ENCODE results near the gene AKAP7. TPM values are rescaled to one million over a fixed set of nuclear protein-coding genes. Genes with fewer than 3 reads are reported as not detected.

The AKAP7 gene
- total RNA-seq, 1 experiment from 2014 or later: 3.1 TPM

GRCh38 chr6:131107151-131107550 is 28.1 kb upstream of the AKAP7 start:
- H3K79me2 ChIP-seq (ENCODE audit: insufficient read depth, low read length): no peaks in the 10 kb centered on the region
- DNase-seq (ENCODE audit: low read depth, low spot score): no peak
- H3K4me1 ChIP-seq (ENCODE audit: control insufficient read depth in 1 of 2, insufficient read depth in 2 of 2, low read length in 2 of 2): peaks cover 0 to 6% of the 10 kb centered on the region in 2 experiments; a peak in 2 of 4 replicates
- H3K27ac ChIP-seq (ENCODE audit: low read depth, low read length): no peak overlapping the region
- no peaks in the 10 kb centered on the region for H3K36me3 ChIP-seq (ENCODE audit: control insufficient read depth in 1 of 2, insufficient read depth in 2 of 2, low read length in 2 of 2)
- no peak overlapping the region for H3K4me2 ChIP-seq (ENCODE audit: low read length)
- no peaks in the 10 kb centered on the region for H3K27me3 ChIP-seq (ENCODE audit: insufficient read depth, low read length)
- no peaks in the 10 kb centered on the region for H3K9me3 ChIP-seq (ENCODE audit: control insufficient read depth in 1 of 2, insufficient read depth in 1 of 2, low read depth in 1 of 2, low read length in 2 of 2)
- BruUV-seq (replicated peaks): no TSS peak
- CTCF ChIA-PET: no interaction called here
- no peak overlapping the region for H2AFZ ChIP-seq (ENCODE audit: low read depth, low read length, poor library complexity, severe bottlenecking)
- POLR2A ChIA-PET: no interaction called here
- RAD21 ChIA-PET (ENCODE audit: low non-redundant PET in 1 of 2, low total read pairs in 2 of 2, uncharacterized antibody in 2 of 2, unreplicated experiment in 2 of 2): no interaction called here
- TF ChIP-seq JUND (IDR thresholded peaks at IDR 0.05): no peak
- TF ChIP-seq SIN3A (IDR thresholded peaks at IDR 0.05; ENCODE audit: low read depth): no peak
- TF ChIP-seq YY1 (IDR thresholded peaks at IDR 0.05; ENCODE audit: extremely low read depth, insufficient replicate concordance, low read depth, low read length): no peak
- no peak for TF ChIP-seq FOSL1 (IDR thresholded peaks at IDR 0.05; ENCODE audit: low read depth)
- TF ChIP-seq, protein P1, sequence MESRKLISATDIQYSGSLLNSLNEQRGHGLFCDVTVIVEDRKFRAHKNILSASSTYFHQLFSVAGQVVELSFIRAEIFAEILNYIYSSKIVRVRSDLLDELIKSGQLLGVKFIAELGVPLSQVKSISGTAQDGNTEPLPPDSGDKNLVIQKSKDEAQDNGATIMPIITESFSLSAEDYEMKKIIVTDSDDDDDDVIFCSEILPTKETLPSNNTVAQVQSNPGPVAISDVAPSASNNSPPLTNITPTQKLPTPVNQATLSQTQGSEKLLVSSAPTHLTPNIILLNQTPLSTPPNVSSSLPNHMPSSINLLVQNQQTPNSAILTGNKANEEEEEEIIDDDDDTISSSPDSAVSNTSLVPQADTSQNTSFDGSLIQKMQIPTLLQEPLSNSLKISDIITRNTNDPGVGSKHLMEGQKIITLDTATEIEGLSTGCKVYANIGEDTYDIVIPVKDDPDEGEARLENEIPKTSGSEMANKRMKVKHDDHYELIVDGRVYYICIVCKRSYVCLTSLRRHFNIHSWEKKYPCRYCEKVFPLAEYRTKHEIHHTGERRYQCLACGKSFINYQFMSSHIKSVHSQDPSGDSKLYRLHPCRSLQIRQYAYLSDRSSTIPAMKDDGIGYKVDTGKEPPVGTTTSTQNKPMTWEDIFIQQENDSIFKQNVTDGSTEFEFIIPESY (IDR thresholded peaks at IDR 0.05; ENCODE audit: extremely low read depth, insufficient replicate concordance, low read length): no peak
- no peak for TF ChIP-seq CBX3 (IDR thresholded peaks at IDR 0.05; ENCODE audit: low read depth)
- TF ChIP-seq CEBPB (IDR thresholded peaks at IDR 0.05; ENCODE audit: low read depth): no peak
- TF ChIP-seq ATF3 (IDR thresholded peaks at IDR 0.05): no peak
- no peak for TF ChIP-seq POLR2A (IDR thresholded peaks at IDR 0.05; ENCODE audit: borderline replicate concordance, extremely low read depth, insufficient read depth, insufficient read length)
- TF ChIP-seq, protein P2, sequence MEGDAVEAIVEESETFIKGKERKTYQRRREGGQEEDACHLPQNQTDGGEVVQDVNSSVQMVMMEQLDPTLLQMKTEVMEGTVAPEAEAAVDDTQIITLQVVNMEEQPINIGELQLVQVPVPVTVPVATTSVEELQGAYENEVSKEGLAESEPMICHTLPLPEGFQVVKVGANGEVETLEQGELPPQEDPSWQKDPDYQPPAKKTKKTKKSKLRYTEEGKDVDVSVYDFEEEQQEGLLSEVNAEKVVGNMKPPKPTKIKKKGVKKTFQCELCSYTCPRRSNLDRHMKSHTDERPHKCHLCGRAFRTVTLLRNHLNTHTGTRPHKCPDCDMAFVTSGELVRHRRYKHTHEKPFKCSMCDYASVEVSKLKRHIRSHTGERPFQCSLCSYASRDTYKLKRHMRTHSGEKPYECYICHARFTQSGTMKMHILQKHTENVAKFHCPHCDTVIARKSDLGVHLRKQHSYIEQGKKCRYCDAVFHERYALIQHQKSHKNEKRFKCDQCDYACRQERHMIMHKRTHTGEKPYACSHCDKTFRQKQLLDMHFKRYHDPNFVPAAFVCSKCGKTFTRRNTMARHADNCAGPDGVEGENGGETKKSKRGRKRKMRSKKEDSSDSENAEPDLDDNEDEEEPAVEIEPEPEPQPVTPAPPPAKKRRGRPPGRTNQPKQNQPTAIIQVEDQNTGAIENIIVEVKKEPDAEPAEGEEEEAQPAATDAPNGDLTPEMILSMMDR (IDR thresholded peaks at IDR 0.05 in 2 of 3, conservative IDR thresholded peaks at IDR 0.05 in 1 of 3; ENCODE audit: borderline replicate concordance in 1 of 3, insufficient read depth in 1 of 3, low read depth in 2 of 3, low read length in 2 of 3): no peak
- no peaks in the 10 kb centered on the region for H3K9me2 ChIP-seq (ENCODE audit: insufficient read depth)
- H3K9ac ChIP-seq (ENCODE audit: low read length): no peak overlapping the region
- intact Hi-C loops (cut with micrococcal nuclease): no loop called here
- no peak for ATAC-seq
- no peak overlapping the region for H3K4me3 ChIP-seq (replicated peaks in 1 of 2; ENCODE audit: low read depth in 1 of 2, low read length in 2 of 2)
- H4K20me1 ChIP-seq (ENCODE audit: insufficient read depth): no peaks in the 10 kb centered on the region
